GM12801 (cell line): ENCODE results near the gene SARNP.

Experiments
- TF ChIP-seq, protein P1 (sequence below): IDR thresholded peaks from one replicate; pipeline ENCODE4 v1.5.1; 2011; ENCODE audit warnings: control low read depth; ENCODE audit not compliant: insufficient read length; ENCODE audit errors: extremely low read depth

The SARNP gene

GRCh38 chr12:55724226-55724939 lies 93.1 kb downstream of the SARNP start:
- TF ChIP-seq, protein P1, sequence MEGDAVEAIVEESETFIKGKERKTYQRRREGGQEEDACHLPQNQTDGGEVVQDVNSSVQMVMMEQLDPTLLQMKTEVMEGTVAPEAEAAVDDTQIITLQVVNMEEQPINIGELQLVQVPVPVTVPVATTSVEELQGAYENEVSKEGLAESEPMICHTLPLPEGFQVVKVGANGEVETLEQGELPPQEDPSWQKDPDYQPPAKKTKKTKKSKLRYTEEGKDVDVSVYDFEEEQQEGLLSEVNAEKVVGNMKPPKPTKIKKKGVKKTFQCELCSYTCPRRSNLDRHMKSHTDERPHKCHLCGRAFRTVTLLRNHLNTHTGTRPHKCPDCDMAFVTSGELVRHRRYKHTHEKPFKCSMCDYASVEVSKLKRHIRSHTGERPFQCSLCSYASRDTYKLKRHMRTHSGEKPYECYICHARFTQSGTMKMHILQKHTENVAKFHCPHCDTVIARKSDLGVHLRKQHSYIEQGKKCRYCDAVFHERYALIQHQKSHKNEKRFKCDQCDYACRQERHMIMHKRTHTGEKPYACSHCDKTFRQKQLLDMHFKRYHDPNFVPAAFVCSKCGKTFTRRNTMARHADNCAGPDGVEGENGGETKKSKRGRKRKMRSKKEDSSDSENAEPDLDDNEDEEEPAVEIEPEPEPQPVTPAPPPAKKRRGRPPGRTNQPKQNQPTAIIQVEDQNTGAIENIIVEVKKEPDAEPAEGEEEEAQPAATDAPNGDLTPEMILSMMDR, result no peak

DNA sequence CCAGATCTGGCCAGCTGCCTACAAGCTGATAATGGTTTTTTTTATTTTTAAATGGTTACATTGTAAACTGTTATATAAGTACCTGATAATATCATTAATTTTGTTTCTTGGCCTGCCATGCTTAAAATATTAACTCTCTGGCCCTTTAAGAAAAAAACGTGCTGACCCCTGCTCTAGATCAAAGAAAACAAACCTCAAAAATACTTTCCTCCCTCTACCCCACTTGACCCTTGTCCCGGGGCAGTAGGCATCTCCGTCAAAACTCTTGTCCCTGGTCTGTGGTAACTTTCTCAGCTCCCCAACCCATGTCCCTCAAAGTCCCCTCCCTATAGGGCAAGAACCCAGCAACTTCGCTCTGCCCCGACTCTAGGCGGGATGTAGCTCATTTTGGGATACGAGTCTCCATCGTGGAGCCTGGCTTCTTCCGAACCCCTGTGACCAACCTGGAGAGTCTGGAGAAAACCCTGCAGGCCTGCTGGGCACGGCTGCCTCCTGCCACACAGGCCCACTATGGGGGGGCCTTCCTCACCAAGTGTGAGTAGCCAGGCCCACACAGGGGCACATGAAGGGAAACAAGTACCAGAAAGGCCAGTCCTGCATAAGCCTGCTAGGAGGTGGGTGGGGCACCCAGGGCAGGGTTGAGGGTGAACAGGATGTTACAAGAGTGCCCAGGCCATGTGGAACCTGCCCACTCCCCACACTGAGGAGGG lies 93.9 kb downstream of the SARNP start:
- TF ChIP-seq, protein P1, result no peak

- TF ChIP-seq, protein P1, result no peak
Observed at GRCh38 chr12:55722948-55723347, 94.6 kb downstream of the SARNP start.

GRCh38 chr12:55721601-55722213 lies 95.8 kb downstream of the SARNP start:
- TF ChIP-seq, protein P1, result no peak

DNA sequence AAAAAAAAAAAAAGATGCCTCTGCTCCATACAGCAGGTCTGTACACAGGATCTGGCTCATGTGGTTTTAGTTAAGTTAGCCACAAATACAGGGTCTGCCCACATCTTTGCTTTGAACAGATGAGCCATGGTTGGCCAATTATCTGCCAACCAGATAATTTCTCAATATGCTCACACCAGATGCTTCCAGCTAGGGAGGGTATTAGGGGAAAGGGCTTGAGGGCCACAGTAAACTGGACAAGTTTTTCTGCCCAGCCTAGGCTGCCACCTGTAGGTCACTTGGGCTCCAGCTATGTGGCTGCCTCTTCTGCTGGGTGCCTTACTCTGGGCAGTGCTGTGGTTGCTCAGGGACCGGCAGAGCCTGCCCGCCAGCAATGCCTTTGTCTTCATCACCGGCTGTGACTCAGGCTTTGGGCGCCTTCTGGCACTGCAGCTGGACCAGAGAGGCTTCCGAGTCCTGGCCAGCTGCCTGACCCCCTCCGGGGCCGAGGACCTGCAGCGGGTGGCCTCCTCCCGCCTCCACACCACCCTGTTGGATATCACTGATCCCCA lies 96.6 kb downstream of the SARNP start:
- TF ChIP-seq, protein P1, result no peak

GRCh38 chr12:55720071-55720564 lies 97.4 kb downstream of the SARNP start, which contains the start of gene RDH5:
TSS of gene RDH5 (plus strand) at chr12:55720393. CDS start at chr12:55721185, 792 bp downstream.
- TF ChIP-seq, protein P1, result no peak

DNA sequence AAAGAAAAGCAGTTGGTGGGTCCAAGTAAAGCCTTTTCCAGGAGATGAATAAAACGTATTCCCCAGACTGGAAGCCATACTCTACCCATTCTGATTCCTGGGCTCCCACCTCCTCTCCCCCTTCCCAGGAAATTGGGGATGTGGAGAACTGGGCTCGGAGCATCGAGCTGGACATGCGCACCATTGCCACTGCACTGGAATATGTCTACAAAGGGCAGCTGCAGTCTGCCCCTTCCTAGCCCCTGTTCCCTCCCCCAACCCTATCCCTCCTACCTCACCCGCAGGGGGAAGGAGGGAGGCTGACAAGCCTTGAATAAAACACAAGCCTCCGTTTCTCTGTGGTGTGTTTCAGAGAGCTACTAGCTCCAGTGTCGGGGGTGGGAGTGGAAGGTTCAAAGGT lies 98.2 kb downstream of the SARNP start:
- TF ChIP-seq, protein P1, result no peak
